Upper lobe of left lung (tissue), 4 donors: ENCODE data around the gene DNAJC17.

Experiments
- POLR2A ChIP-seq, 4 donors: fragments of 450-650 bp; IDR thresholded peaks; one replicate each; pipeline ENCODE4 v1.5.1; 2016 to 2017; ENCODE audit warnings: antibody characterized with exemption in 4 of 4, mild to moderate bottlenecking in 2 of 4
- POLR2AphosphoS5 ChIP-seq, 2 donors: sonication (generic); formaldehyde crosslinking; IDR thresholded peaks; one replicate each; pipeline ENCODE4 v1.5.1; 2017; ENCODE audit warnings: antibody characterized with exemption in 2 of 2
- TF ChIP-seq, protein P1 (sequence below), 6 experiments: fragments of 450-650 bp in 4 of 6; fragments of 200-600 bp in 2 of 6; sonication (generic) in 2 of 6; IDR thresholded peaks; one replicate each; pipeline ENCODE4 v1.5.1; 2016 to 2019; ENCODE audit warnings: antibody characterized with exemption in 6 of 6

DNA sequence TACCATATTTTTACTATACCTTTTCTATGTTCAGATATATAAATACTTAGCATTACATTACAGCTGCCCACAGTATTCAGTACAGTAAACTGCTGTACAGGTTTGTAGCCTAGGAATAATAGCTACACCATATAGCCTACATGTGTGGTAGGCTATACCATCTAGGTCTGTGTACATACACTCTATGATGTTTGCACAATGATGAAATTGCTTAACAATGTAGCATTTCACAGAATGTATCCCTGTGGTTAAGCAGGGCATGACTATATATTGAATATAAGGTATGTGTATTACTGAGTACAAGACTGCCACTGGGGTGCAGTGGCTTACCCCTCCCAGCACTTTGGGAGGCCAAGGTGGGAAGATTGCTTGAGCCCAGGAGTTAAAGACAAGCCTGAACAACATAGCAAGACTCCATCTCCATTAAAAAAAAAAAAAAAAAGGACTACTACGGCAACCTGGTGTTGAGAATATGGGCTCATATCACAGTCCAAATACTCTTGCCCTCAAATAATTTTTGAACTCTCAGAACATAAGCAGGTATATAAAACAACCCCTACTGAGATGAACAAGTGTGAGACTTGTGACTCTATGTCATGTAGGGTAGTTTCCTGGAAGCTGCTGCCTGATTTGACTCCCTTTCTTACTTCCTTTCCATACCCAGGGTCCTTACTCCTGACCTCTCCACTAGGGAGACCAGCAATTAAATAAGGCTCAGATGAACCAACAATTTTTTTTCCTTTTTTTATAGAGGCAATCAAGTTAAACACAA, 16.5 kb upstream of the DNAJC17 start:
- TF ChIP-seq POLR2A (IDR thresholded peaks at IDR 0.05) (no peak), POLR2AphosphoS5 (IDR thresholded peaks at IDR 0.05) (no peak)
- TF ChIP-seq, protein P1, sequence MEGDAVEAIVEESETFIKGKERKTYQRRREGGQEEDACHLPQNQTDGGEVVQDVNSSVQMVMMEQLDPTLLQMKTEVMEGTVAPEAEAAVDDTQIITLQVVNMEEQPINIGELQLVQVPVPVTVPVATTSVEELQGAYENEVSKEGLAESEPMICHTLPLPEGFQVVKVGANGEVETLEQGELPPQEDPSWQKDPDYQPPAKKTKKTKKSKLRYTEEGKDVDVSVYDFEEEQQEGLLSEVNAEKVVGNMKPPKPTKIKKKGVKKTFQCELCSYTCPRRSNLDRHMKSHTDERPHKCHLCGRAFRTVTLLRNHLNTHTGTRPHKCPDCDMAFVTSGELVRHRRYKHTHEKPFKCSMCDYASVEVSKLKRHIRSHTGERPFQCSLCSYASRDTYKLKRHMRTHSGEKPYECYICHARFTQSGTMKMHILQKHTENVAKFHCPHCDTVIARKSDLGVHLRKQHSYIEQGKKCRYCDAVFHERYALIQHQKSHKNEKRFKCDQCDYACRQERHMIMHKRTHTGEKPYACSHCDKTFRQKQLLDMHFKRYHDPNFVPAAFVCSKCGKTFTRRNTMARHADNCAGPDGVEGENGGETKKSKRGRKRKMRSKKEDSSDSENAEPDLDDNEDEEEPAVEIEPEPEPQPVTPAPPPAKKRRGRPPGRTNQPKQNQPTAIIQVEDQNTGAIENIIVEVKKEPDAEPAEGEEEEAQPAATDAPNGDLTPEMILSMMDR (IDR thresholded peaks at IDR 0.05), result no peak
